Fibroblast of lung (primary cell): ENCODE measurements around the gene CNGA4.

Experiments used
- EZH2 ChIP-seq: IDR thresholded peaks from 2 replicates; pipeline ENCODE4 v1.5.1; 2012; ENCODE audit warnings: low read length, control low read depth, mild to moderate bottlenecking; ENCODE audit errors: missing control alignments
- TF ChIP-seq, protein P1 (sequence below), 2 donors: IDR thresholded peaks in 1 of 2; conservative IDR thresholded peaks in 1 of 2; 1 replicate in 1 of 2; 2 replicates in 1 of 2; pipeline ENCODE4 v1.5.1; 2011 to 2012; ENCODE audit warnings: low read length in 2 of 2, control low read depth in 1 of 2, inconsistent platforms in 1 of 2, low read depth in 1 of 2, mild to moderate bottlenecking in 1 of 2

DNA sequence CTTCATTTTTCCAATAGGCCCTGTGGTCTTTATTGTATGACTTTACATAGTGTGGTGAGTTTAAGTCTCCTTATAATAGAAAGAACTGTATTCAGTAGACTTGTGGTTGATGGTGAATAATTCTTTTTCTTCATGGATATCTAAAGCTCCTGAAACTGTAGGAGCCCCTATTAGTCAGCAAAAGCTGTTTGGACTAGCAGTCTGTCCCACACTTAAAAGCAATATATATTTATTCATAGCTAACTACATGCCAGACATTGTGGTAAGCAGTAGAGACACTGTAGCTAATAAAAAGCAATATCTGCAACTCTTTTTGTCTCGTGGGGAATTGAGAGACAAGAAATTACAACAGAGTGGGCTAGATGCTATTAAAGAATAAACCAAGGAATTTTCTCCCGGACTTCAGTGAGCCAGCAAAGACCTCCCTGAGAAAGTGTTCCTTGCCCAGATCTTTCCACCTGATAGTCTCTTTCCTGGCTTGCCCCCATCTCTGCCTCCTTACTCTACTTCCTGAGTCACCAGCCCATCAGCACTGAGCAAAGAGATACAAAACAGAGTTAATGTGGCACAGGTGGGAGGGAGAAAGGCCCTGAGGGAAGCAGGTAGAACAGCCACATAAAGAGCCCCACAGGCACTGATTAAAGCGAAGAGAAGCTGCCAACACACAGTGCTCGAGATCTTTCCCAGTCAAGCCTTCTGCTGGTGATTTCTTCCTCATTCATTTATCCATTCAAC lies 41.3 kb upstream of the CNGA4 start:
- TF ChIP-seq, protein P1, sequence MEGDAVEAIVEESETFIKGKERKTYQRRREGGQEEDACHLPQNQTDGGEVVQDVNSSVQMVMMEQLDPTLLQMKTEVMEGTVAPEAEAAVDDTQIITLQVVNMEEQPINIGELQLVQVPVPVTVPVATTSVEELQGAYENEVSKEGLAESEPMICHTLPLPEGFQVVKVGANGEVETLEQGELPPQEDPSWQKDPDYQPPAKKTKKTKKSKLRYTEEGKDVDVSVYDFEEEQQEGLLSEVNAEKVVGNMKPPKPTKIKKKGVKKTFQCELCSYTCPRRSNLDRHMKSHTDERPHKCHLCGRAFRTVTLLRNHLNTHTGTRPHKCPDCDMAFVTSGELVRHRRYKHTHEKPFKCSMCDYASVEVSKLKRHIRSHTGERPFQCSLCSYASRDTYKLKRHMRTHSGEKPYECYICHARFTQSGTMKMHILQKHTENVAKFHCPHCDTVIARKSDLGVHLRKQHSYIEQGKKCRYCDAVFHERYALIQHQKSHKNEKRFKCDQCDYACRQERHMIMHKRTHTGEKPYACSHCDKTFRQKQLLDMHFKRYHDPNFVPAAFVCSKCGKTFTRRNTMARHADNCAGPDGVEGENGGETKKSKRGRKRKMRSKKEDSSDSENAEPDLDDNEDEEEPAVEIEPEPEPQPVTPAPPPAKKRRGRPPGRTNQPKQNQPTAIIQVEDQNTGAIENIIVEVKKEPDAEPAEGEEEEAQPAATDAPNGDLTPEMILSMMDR (conservative IDR thresholded peaks at IDR 0.05 in 1 of 2, IDR thresholded peaks at IDR 0.05 in 1 of 2; ENCODE audit: low read depth in 1 of 2, low read length in 2 of 2), result no peak
- no peak for TF ChIP-seq EZH2
